ENCODE measurements around the gene ANGPTL2.

The ANGPTL2 gene

DNA sequence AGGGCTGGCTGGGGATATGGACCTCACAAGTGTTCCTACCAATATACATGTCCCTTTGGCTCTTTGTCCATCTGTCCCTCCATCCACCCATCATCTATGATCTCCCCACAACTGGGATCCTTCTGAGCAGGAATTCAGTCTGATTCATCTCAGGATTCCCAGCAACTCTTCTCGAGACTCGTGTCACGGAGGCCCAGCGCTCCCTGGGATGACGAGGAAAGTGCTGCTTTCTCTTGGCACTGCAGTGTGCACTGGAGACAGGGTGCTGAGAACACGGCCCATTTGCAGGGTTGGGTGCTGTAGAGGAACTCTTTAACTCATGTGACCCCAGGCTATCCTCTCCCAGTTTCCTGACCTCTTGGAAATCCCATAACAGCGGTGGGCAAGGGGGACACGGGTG is 72.9 kb downstream of the ANGPTL2 start:
- DNase-seq (ENCODE audit: low read depth): no peak

DNA sequence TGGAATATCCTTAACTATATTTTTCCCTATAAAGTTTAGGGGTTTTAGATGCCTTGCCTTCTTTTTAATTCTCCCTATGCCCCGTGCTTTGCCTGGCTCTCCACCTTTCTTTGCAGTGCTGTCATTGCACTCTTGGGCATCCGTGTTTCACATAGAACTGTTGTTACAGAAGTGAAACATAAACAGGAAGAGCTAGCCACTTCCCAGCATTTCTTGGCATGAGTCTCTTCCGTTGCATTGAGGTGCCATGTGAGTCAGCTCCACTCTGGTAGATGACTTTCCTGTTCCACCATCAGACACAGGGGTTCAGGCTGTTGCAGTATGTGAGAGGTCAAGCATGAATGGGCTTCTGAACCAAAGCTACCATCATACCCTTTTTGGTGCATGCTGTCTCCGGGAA is 73.4 kb downstream of the ANGPTL2 start:
- DNase-seq (ENCODE audit: low read depth): no peak

DNA sequence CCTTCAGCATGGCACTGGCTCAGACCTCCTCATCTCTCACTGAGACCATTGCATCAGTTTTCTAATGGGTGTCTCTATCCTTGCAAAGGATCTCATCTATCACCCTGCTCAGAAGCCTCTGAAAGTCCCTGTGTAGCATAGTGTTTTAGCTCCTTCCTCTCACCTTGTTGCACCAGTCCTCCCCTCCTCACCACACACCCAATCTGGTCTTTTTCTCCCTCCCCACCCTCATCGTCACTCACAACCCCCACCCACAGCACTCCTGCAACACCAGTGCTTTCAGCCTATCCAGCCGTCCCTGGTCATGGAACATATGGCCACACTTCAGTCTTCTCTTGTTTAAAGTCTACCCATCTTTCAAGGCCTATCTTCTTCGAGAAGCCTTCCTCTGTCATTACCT is 74.5 kb downstream of the ANGPTL2 start:
- no peak for DNase-seq (ENCODE audit: low read depth)

DNA sequence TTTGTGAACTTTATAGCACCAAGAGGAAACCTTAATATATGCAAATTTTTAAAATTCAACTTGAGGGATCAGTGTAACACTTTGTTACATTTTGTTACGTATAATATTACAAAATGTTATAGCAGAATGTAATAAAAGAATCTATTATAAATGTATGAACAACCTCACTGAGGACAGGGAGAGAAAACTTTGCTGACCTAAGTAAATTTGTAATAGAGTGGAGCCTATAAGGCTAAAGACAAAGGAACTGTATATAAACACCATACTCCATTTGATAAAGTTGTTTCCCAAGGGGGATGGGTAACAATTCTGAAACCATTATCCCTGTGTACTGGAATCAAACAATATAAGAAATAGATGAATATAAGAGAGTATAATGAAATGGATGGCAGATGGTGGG is 77.3 kb downstream of the ANGPTL2 start:
- DNase-seq (ENCODE audit: low read depth): no peak

DNA sequence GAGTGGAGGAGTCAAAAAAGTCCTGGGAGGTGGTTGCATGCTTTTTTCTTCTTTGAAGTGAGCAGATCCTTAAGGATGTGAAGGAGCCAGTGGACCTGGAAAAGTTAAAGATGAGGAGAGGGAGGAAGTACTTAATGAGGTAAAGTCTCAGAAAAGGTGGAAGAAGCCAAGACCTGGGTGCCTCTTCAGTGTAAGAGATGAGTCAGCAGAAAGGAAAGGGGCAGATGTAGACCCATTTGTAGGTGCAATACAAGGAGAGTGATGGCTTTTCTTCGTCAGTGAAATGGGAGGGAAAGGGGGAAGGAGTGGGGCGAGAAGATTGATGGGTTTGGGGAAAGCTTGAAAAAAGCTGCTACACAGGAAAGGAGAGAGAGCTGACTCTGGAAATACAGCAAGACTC is 82.9 kb downstream of the ANGPTL2 start:
- no peak for DNase-seq (ENCODE audit: low read depth)

DNA sequence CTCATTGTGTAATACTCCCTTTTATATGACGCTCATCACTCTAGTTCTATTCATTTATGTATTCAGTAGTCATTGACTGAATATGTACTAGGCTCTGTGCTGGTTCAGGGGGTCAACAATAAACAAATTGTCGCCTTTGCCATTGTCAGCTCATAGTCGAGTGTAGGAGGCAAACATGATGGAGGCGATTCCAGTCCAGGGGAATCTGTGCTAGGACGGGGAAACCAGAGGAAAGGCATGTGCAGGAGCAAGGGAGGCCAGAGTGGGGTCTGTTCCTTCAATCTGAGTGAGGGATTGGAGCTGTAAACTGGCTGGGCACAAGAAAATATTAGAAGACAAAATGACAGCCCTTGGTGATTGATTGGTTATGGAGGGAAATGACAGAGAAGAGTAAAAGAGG is 83.9 kb downstream of the ANGPTL2 start:
- no peak for DNase-seq (ENCODE audit: low read depth)
